NCI-H128 (cell line): ENCODE data around the gene SYNPO2.
"Not testable (repeated sequence)": the region's sequence is repeated elsewhere in the genome, so short reads cannot be mapped to it uniquely, and the experiment has no call there.

ENCODE experiments used
- DNase-seq: peaks from one replicate; lab custom pipeline; 2025; ENCODE audit not compliant: unreplicated experiment; lab: John Stamatoyannopoulos, UW

The SYNPO2 gene

DNA sequence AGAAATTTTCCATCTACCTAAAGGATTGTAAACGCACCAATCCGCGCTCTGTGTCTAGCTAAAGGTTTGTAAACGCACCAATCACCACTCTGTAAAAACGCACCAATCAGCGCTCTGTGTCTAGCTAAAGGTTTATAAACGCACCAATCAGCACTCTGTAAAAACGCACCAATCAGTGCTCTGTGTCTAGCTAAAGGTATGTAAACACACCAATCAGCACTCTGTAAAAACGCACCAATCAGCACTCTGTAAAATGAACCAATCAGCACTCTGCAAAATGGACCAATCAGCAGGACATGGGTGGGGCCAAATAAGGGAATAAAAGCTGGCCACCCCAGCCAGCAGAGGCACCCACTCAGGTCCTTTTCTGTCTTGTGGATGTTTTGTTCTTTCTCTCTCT, 10.1 kb upstream of the SYNPO2 start:
- DNase-seq: not testable (repeated sequence)

GRCh38 chr4:118879409-118879808, 9.2 kb upstream of the SYNPO2 start:
- no peak for DNase-seq

GRCh38 chr4:118881512-118882146, 7.0 kb upstream of the SYNPO2 start:
- no peak for DNase-seq

DNA sequence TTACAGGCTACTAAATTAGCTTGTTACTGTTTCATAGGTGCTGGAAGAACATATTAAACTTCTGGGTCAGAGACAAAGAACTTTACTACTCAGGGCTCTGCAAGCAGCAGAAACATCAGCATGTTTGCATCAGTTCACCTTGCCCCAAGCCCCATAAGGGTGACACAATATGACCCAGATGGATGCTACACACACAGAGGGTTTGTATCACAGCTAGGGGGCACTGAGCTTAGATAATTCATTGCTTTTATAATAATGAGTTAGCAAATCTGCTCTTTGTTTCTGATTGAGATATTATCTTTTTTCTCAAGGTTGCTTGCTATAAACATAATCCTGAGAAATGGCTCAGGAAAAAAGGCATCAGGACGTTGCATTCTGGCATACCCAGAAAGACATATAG, 4.8 kb upstream of the SYNPO2 start:
- no peak for DNase-seq

DNA sequence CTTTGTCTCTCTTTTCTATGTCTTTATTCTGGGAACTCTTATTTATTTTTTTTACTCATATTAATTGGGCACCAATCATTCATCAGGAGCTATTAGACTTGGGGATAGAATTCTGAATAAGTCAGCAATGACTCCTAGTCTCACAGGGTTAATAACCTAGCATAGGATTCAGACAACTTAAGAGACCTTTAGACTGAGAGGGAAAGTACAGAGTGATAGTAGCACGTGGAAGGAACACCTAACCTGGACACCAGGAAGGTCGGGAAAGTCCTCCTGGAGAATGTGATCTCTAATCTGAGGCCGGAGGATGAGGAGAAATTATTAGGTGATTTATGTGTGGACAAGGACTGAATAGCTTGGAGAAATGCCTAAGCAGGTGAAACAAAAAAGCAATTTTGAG, 3.9 kb upstream of the SYNPO2 start:
- no peak for DNase-seq

GRCh38 chr4:118889312-118889691, 648 bp downstream of the SYNPO2 start:
- no peak for DNase-seq

GRCh38 chr4:118894034-118894433, 5.4 kb downstream of the SYNPO2 start:
- no peak for DNase-seq

DNA sequence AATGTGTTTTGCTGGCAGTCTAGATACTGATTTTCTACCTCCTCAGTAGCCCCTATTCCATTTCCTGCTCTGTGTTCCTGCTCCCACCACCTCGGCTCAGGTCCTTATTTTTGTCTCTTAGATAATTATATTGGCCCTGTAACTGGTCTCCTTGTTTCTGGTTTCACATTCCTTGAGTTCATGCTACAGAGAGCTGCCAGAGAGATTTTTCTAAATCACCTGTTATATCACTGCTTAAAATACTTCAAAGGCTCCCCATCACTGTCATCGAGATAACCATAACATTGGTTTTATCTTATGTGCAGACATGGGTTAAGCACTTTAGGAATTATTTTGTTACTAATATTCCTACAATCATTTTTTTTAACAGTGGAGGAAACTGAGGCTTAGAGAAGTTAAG, 9.6 kb downstream of the SYNPO2 start:
- no peak for DNase-seq

DNA sequence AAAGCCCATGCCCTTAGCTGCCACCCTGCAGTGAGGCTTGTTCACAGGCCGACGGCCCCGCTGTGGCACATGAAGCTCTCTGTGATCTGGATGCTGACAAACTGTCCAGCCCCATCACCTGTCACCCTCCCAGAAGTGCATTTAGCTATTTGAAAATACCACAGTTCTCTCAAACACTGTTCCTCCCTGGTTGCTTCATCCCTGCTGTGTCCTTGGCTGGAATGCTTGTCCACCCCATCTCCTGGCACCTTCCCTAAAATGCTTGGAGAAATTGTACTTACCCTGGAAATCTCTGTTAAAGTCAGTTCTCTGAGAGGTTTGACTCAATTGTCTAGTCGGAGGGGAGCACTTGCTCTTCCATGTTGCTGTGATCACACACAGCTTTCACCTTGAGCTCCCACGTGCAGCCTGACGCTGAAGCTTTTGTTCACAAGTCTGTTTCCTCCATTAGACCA, 10.1 kb downstream of the SYNPO2 start:
- no peak for DNase-seq

- DNase-seq: no peak
Measured at GRCh38 chr4:118904418-118904817, 15.8 kb downstream of the SYNPO2 start.

DNA sequence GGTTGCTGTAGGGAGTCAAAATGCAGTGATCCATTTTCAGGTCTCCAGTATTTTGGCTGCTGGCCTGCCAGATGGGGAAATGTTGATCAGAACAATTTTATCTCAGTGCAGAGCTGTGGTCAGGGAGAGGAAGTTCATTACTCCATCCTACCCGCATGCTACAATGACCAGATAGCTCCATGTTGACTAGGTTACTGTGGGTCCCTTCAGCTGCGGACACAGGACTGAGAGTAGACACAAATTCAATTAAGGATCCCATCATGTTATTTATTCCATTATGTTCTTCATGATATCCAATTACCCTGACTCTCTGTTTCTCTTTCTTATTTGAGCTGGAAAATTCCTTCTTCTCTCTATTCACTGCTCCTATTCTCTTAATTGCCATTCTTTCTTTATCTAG, 16.3 kb downstream of the SYNPO2 start:
- DNase-seq: no peak

- no peak for DNase-seq
Measured at GRCh38 chr4:118905566-118905965, 16.9 kb downstream of the SYNPO2 start.

GRCh38 chr4:118909173-118909956, 20.7 kb downstream of the SYNPO2 start:
- DNase-seq: no peak

GRCh38 chr4:118910221-118910620, 21.6 kb downstream of the SYNPO2 start:
- no peak for DNase-seq

- no peak for DNase-seq
Measured at GRCh38 chr4:118911238-118911703, 22.6 kb downstream of the SYNPO2 start.

- no peak for DNase-seq
Measured at GRCh38 chr4:118915468-118915867, 26.8 kb downstream of the SYNPO2 start.

DNA sequence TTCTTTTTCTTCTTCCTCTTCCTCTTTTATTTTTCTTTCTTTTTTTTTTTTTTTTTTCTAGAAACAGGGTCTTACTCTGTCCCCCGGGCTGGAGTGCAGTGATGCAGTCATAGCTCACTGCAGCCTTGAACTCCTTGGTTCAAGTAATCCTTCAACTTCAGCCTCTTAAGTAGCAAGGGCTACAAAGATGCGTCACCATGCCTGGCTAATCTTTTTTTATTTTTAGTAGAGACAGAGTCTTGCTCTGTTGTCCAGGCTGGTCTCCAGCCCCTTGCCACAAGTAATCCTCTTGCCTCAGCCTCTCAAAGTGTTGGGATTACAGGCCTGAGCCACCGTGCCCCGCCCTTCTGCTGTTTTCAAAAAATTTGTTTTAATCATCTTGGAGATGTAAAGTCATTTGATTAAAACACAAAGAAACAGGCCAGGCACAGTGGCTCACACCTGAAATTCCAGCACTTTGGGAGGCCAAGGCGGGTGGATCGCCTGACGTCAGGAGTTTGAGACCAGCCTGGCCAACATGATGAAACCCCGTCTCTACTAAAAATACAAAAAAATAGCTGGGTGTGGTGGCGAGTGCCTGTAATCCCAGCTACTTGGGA, 28.1 kb downstream of the SYNPO2 start:
- DNase-seq: no peak

GRCh38 chr4:118917582-118917981, 28.9 kb downstream of the SYNPO2 start:
- DNase-seq: no peak

- no peak for DNase-seq
Measured at GRCh38 chr4:118918388-118918787, 29.7 kb downstream of the SYNPO2 start.

GRCh38 chr4:118920247-118920646, 31.6 kb downstream of the SYNPO2 start:
- DNase-seq: no peak

- DNase-seq: no peak
Measured at GRCh38 chr4:118921786-118922185, 33.1 kb downstream of the SYNPO2 start.

DNA sequence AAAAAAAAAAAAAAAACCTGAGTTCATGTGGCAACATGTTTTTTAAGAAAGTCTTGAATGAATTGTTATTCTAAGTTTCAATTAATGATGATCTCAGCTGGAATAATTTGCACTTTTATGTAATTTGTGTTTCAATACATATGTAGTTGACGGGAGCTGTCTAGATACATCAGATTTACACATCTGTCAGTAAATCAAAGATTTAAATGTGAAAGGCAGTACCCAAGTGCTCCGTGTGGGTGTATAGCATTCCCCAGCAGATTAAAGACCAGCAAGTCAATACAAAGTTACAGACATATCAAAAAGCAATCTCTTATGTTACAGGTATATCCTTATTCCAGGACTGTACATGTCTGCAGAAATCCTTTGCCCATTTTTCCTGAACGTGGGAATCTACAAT, 35.2 kb downstream of the SYNPO2 start:
- no peak for DNase-seq
